Uterus (tissue), 4 donors: ENCODE data around the gene AJAP1. TPM values are rescaled to one million over a fixed set of nuclear protein-coding genes. Genes with fewer than 3 reads are reported as not detected.

Experiments
- DNase-seq, 2 donors: peaks; one replicate each; pipeline ENCODE4 v3.0.0-alpha.2; 2019 to 2020
- H3K27ac ChIP-seq, 2 donors: fragments of 200-600 bp; sonication (generic); 1 replicate in 1 of 2; 2 replicates in 1 of 2; pipeline ENCODE4 v1.5.1; 2016 to 2018
- H3K27me3 ChIP-seq, 2 donors: fragments of 200-600 bp; sonication (generic); one replicate each; pipeline ENCODE4 v1.5.1; 2018 to 2019; ENCODE audit warnings: control low read depth in 1 of 2
- H3K36me3 ChIP-seq, 2 donors: fragments of 200-600 bp; sonication (generic); one replicate each; pipeline ENCODE4 v1.5.1; 2019; ENCODE audit warnings: control low read depth in 1 of 2
- H3K4me1 ChIP-seq, 2 donors: fragments of 200-600 bp; sonication (generic); one replicate each; pipeline ENCODE4 v1.5.1; 2018 to 2019; ENCODE audit warnings: control low read depth in 1 of 2
- H3K4me3 ChIP-seq, 2 donors: fragments of 200-600 bp; sonication (generic); 1 replicate in 1 of 2; 2 replicates in 1 of 2; pipeline ENCODE4 v1.5.1; 2018 to 2019; ENCODE audit warnings: mild to moderate bottlenecking in 1 of 2
- H3K9me3 ChIP-seq, 2 donors: fragments of 200-600 bp; sonication (generic); one replicate each; pipeline ENCODE4 v1.5.1; 2019; ENCODE audit warnings: control low read depth in 1 of 2
- POLR2A ChIP-seq, 2 donors: fragments of 450-650 bp; IDR thresholded peaks; one replicate each; pipeline ENCODE4 v1.6.1; 2016; ENCODE audit warnings: antibody characterized with exemption in 2 of 2, mild to moderate bottlenecking in 1 of 2, moderate library complexity in 1 of 2
- intact Hi-C: fragments of 100-400 bp; cut with DNase I; formaldehyde crosslinking; loops from one replicate; pipeline ENCODE4 v1.15.1; 2023; ENCODE audit warnings: low total_unique reads
- total RNA-seq, 4 donors: library from RNA; depleted of rRNA in 3 of 4; stranded (reverse); fragments of >200 nt in 3 of 4; gene quantifications; one replicate each; pipeline versions ENCODE4 v1.1.0 to v1.2.4, GENCODE V29; 2014 to 2023
- TF ChIP-seq, protein P1 (sequence below), 4 experiments: fragments of 200-600 bp in 2 of 4; fragments of 450-650 bp in 2 of 4; sonication (generic) in 2 of 4; IDR thresholded peaks; one replicate each; pipeline ENCODE4 v1.5.1; 2016 to 2019; ENCODE audit warnings: antibody characterized with exemption in 4 of 4, mild to moderate bottlenecking in 2 of 4, moderate library complexity in 1 of 4
- donor health status: DM: yes; HTN: yes; CAD: no.

The AJAP1 gene
- total RNA-seq, 4 donors from 2014 or later = 0.97 to 2.7 (median 2.0) TPM; not detected in 1

DNA sequence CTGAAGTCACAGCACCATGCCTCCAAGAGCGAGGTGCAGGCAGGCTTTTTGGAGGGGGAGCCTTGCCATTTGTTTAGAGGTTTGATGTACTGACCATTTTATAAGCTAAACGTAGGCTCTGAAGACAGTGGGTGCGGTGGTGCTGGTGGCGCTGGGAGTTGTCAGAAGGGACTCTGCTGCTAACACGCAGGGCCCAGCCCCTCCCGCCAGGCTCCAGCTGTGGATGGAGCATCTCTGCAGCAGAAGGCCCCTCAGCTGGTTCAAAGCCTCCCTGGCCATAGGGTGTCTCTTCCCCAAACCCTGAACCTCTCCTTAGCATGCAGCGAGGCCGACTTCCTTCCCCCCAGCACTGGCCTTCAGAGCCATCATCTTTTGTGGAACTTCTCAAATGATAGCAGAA, 105.3 kb downstream of the AJAP1 start:
- Histone ChIP-seq H3K27me3 (no peaks in the 10 kb centered on the region), H3K36me3 (no peaks in the 10 kb centered on the region), H3K9me3 (no peaks in the 10 kb centered on the region), H3K4me1 (no peaks in the 10 kb centered on the region), H3K4me3 (no peak overlapping the region), H3K27ac (no peak overlapping the region)
- DNase-seq = no peak
- intact Hi-C loops = no loop called here
- no peak for TF ChIP-seq POLR2A (IDR thresholded peaks at IDR 0.05)
- TF ChIP-seq, protein P1, sequence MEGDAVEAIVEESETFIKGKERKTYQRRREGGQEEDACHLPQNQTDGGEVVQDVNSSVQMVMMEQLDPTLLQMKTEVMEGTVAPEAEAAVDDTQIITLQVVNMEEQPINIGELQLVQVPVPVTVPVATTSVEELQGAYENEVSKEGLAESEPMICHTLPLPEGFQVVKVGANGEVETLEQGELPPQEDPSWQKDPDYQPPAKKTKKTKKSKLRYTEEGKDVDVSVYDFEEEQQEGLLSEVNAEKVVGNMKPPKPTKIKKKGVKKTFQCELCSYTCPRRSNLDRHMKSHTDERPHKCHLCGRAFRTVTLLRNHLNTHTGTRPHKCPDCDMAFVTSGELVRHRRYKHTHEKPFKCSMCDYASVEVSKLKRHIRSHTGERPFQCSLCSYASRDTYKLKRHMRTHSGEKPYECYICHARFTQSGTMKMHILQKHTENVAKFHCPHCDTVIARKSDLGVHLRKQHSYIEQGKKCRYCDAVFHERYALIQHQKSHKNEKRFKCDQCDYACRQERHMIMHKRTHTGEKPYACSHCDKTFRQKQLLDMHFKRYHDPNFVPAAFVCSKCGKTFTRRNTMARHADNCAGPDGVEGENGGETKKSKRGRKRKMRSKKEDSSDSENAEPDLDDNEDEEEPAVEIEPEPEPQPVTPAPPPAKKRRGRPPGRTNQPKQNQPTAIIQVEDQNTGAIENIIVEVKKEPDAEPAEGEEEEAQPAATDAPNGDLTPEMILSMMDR (IDR thresholded peaks at IDR 0.05) = no peak

DNA sequence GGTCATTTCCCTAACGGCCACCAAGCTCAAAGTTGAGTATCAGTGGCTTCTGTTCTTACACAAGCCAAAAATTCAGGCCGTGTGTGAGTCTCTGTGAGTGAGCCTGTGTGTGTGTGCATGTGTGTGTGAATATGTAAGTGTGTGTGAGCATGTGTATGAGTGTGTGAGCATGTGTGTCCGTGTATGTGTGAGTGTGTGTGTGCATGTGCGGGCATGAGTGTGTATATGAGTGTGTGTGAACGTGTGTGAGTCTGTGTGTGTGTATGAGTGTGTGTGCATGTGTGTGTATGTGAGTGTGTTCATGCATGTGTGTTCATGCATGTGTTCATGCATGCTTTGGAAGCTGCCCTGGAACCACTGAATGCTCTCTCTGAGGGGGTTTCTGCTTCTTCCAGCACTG, 105.7 kb downstream of the AJAP1 start:
- Histone ChIP-seq H3K4me1 (no peaks in the 10 kb centered on the region), H3K27me3 (no peaks in the 10 kb centered on the region), H3K4me3 (no peak overlapping the region), H3K9me3 (no peaks in the 10 kb centered on the region), H3K27ac (no peak overlapping the region), H3K36me3 (no peaks in the 10 kb centered on the region)
- DNase-seq = no peak
- intact Hi-C loops = no loop called here
- TF ChIP-seq POLR2A (IDR thresholded peaks at IDR 0.05) = no peak
- TF ChIP-seq, protein P1 (IDR thresholded peaks at IDR 0.05) = no peak

DNA sequence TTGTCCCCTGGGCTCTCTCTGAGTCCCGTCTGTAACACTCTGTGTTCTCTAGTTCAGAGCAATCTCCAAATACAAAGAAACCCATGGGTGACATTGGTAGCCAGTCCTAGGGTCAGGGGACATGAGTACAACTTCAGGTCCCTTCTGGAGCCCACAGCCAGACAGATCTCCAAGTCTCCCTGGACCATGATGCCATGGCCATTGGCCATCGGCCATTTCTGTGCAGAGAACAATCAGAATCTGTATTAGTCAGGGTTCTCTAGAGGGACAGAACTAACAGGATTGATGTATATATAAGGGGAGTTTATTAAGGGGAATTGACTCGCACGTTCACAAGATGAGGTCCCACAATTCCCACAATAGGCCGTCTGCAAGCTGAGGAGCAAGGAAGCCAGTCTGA, 106.9 kb downstream of the AJAP1 start:
- no peak overlapping the region for H3K27ac ChIP-seq
- no peaks in the 10 kb centered on the region for H3K4me1 ChIP-seq
- TF ChIP-seq POLR2A (IDR thresholded peaks at IDR 0.05) = no peak
- TF ChIP-seq, protein P1 (IDR thresholded peaks at IDR 0.05) = no peak
- intact Hi-C loops = no loop called here
- no peak overlapping the region for H3K4me3 ChIP-seq
- no peaks in the 10 kb centered on the region for H3K36me3 ChIP-seq
- H3K9me3 ChIP-seq = no peaks in the 10 kb centered on the region
- DNase-seq = no peak
- no peaks in the 10 kb centered on the region for H3K27me3 ChIP-seq

DNA sequence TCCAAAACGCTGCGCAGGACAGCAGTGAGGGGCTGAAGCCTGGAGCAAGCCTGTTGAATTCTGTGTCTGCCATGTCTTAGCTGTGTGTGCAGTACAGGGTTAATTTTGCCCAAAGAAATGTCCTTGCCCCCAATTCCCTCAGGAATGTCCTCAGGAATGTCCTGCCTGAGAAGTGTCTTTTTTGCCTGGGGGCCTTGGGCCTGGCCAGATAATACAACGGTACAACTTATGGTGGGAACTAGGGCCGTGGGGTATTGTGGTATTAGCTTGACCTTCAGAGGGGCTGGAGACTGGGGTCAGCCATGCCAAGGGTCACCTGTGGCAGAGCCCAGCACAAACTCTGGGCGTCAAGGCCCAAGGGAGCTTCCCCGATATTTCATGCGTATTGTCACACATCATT, 107.7 kb downstream of the AJAP1 start:
- intact Hi-C loops = no loop called here
- no peaks in the 10 kb centered on the region for H3K27me3 ChIP-seq

DNA sequence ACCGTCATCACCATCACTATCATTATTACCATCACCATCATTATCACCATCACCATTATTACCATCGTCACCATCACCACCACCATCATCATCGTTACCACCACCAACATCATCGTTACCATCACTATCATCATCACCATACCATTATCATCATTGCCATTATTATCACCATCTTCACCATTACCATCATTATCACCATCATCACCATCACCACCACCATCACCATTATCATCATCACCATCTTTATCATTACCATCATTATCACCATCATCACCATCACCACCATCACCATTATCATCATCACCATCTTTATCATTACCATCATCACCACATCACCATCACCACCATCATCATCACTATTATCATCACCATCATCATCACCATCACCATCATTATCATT, 112.9 kb downstream of the AJAP1 start:
- intact Hi-C loops = no loop called here
- TF ChIP-seq, protein P1 (IDR thresholded peaks at IDR 0.05) = no peak
- no peak for TF ChIP-seq POLR2A (IDR thresholded peaks at IDR 0.05)
- H3K27ac ChIP-seq = no peak overlapping the region

More for the DNA sequence above, 107.7 kb downstream of the AJAP1 start:
- Histone ChIP-seq H3K4me1 (no peaks in the 10 kb centered on the region), H3K36me3 (no peaks in the 10 kb centered on the region), H3K9me3 (no peaks in the 10 kb centered on the region), H3K4me3 (no peak overlapping the region), H3K27ac (no peak overlapping the region)
- no peak for DNase-seq
- no peak for TF ChIP-seq POLR2A (IDR thresholded peaks at IDR 0.05)
- TF ChIP-seq, protein P1 (IDR thresholded peaks at IDR 0.05) = no peak

More for the DNA sequence above, 112.9 kb downstream of the AJAP1 start:
- H3K4me3 ChIP-seq = no peak overlapping the region
- no peaks in the 10 kb centered on the region for H3K4me1 ChIP-seq
- H3K36me3 ChIP-seq = no peaks in the 10 kb centered on the region
- no peaks in the 10 kb centered on the region for H3K9me3 ChIP-seq
- H3K27me3 ChIP-seq = no peaks in the 10 kb centered on the region
- no peak for DNase-seq
